Measurements from ENCODE around the gene RPTN.
"Not testable (repeated sequence)": the region's sequence is repeated elsewhere in the genome, so short reads cannot be mapped to it uniquely, and the experiment has no call there.

Gene RPTN

GRCh38 chr1:152164517-152165136 is 5.6 kb upstream of the RPTN start:
- FAIRE-seq = no peak

- no peak for FAIRE-seq
Measured at GRCh38 chr1:152162792-152163463, 3.9 kb upstream of the RPTN start.

- FAIRE-seq = no peak
Measured at GRCh38 chr1:152160576-152160975, 1.5 kb upstream of the RPTN start.

- no peak for FAIRE-seq
Measured at GRCh38 chr1:152153996-152154395, 5.0 kb downstream of the RPTN start.

GRCh38 chr1:152151646-152152045 is 7.4 kb downstream of the RPTN start:
- no peak for FAIRE-seq

- no peak for FAIRE-seq
Measured at GRCh38 chr1:152148981-152149380, 10.0 kb downstream of the RPTN start.

GRCh38 chr1:152148051-152148450 is 11.0 kb downstream of the RPTN start:
- no peak for FAIRE-seq

GRCh38 chr1:152145769-152146168 is 13.3 kb downstream of the RPTN start:
- FAIRE-seq = no peak

GRCh38 chr1:152144674-152145183 is 14.3 kb downstream of the RPTN start:
- not testable (repeated sequence) for FAIRE-seq

GRCh38 chr1:152143150-152143887 is 15.7 kb downstream of the RPTN start:
- FAIRE-seq = no peak

- FAIRE-seq = peak; percentile 30
Measured at GRCh38 chr1:152141971-152142584, 16.9 kb downstream of the RPTN start.

- no peak for FAIRE-seq
Measured at GRCh38 chr1:152137215-152137614, 21.8 kb downstream of the RPTN start.

GRCh38 chr1:152130186-152130585 is 28.8 kb downstream of the RPTN start:
- no peak for FAIRE-seq

- no peak for FAIRE-seq
Measured at GRCh38 chr1:152127673-152128072, 31.4 kb downstream of the RPTN start.

GRCh38 chr1:152125834-152126443 is 33.1 kb downstream of the RPTN start:
- FAIRE-seq = no peak

GRCh38 chr1:152118915-152119314 is 40.1 kb downstream of the RPTN start:
- no peak for FAIRE-seq

GRCh38 chr1:152115344-152115743 is 43.7 kb downstream of the RPTN start, which contains the start of gene TCHH:
Gene TCHH, minus strand, starts transcription at chr1:152115444. Its CDS starts 1,364 bp downstream, at chr1:152114080.
- no peak for FAIRE-seq

- no peak for FAIRE-seq
Measured at GRCh38 chr1:152112885-152113432, 46.1 kb downstream of the RPTN start.

GRCh38 chr1:152112101-152112884 is 46.7 kb downstream of the RPTN start:
- FAIRE-seq = no peak

- no peak for FAIRE-seq
Measured at GRCh38 chr1:152111515-152111968, 47.5 kb downstream of the RPTN start.

GRCh38 chr1:152110860-152111514 is 48.0 kb downstream of the RPTN start:
- no peak for FAIRE-seq

Data from G401.6 (cell line).